ENCODE results near the gene BSDC1. TPM values are rescaled to one million over a fixed set of nuclear protein-coding genes. Genes with fewer than 3 reads are reported as not detected.

Gene BSDC1
- total and polyA plus RNA-seq, 10 of the 15 experiments (the other 5 are each of a cell fraction or from before 2014, with no cell fraction given), result 3.0 to 39.7 (median 22.8) TPM

DNA sequence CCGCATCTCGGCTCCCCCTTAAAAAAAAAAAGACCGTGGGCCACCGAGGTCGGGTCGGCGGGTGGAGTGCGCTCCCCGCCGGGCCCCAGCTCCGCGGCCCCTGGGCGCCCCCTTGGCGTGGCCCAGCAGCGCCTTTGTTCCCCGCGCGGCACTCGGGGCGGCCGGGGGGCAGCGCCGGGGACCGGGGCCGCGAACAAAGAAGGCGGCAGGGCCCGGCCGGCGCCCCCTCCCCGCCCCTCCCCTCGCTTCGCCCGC is 58.8 kb downstream of the BSDC1 start:
- Histone ChIP-seq H3K9me3 (replicated peaks; ENCODE audit: control insufficient read depth, insufficient read depth, low read length) (no peaks in the 10 kb centered on the region), H3K4me2 (ENCODE audit: control insufficient read depth, insufficient read depth) (no peak overlapping the region; the same call in 1 of the 2 replicates), H2AFZ (ENCODE audit: control insufficient read depth, low read depth, low read length) (no peak overlapping the region), H3K36me3 (ENCODE audit: control insufficient read depth in 2 of 2, insufficient read depth in 2 of 2, low read length in 1 of 2) (peaks cover 20 to 21% of the 10 kb centered on the region in 2 experiments), H3K9ac (ENCODE audit: control insufficient read depth, insufficient read depth, low read length) (peak overlapping the region; percentile 83), H3K27ac (ENCODE audit: control insufficient read depth, insufficient read depth) (peak overlapping the region; percentile 48), H3K27me3 (replicated peaks in 1 of 2; ENCODE audit: control insufficient read depth in 2 of 2, insufficient read depth in 2 of 2, low read length in 1 of 2) (no peaks in the 10 kb centered on the region), H3K4me3 (peak overlapping the region; percentile 80), H3K79me2 (ENCODE audit: control insufficient read depth, insufficient read depth, low read length) (peaks cover 24% of the 10 kb centered on the region), H4K20me1 (ENCODE audit: control insufficient read depth, insufficient read depth) (no peaks in the 10 kb centered on the region; the same call in 1 of the 2 replicates), H3K4me1 (ENCODE audit: control insufficient read depth, insufficient read depth, low read length) (peaks cover 57% of the 10 kb centered on the region)
- ATAC-seq, result no peak
- no peak for FAIRE-seq
- no peak for DNase-seq (ENCODE audit: low read depth, low spot score)
- POLR2A ChIA-PET, result interaction anchor here (0.5 to 3.8 kb wide), 15 partner anchors 12 to 364 kb away, joined by 3 to 46 read pairs (median 4); partner anchors contain the start of genes BSDC1, HDAC1 and LCK
- CTCF ChIA-PET, result interaction anchor here (0.7 to 2.4 kb wide), 12 partner anchors 13 to 120 kb away, joined by 3 to 17 read pairs (median 5); partner anchors contain the start of gene BSDC1
- intact Hi-C loops (cut with micrococcal nuclease; ENCODE audit: unreplicated experiment), result loop anchor here (2.0 kb wide), 2 partner anchors 37 to 59 kb away; partner anchors contain the start of gene BSDC1
- no peak for TF ChIP-seq MYB (IDR thresholded peaks at IDR 0.05; ENCODE audit: borderline replicate concordance, low read depth, low read length)
- no peak for TF ChIP-seq USF2 (IDR thresholded peaks at IDR 0.05; ENCODE audit: borderline replicate concordance, low read depth, low read length)
- WGBS (ENCODE audit: insufficient coverage, insufficient replicate concordance, low lambda C conversion rate, missing lambda C conversion rate), result 2% methylated on average over 21 of the region's 34 CpGs
- no TSS peak for BruUV-seq (replicated peaks)
- SMC1A ChIA-PET (ENCODE audit: uncharacterized antibody, unreplicated experiment), result interaction anchor here (1.0 to 3.4 kb wide), 7 partner anchors 9 to 78 kb away, joined by 3 to 16 read pairs (median 6); partner anchors contain the start of gene BSDC1
- in situ Hi-C loops (cut with MboI), result no loop called here
- RAD21 ChIA-PET (ENCODE audit: unreplicated experiment), result interaction anchor here (0.6 to 3.2 kb wide), 19 partner anchors 8 to 223 kb away, joined by 3 to 30 read pairs (median 5); partner anchors contain the start of genes BSDC1, EIF3I, HDAC1 and LCK

- Histone ChIP-seq H3K79me2 (ENCODE audit: control insufficient read depth, insufficient read depth, low read length) (peaks cover 24% of the 10 kb centered on the region), H2AFZ (ENCODE audit: control insufficient read depth, low read depth, low read length) (no peak overlapping the region), H3K27me3 (replicated peaks in 1 of 2; ENCODE audit: control insufficient read depth in 2 of 2, insufficient read depth in 2 of 2, low read length in 1 of 2) (no peaks in the 10 kb centered on the region), H3K4me1 (ENCODE audit: control insufficient read depth, insufficient read depth, low read length) (peaks cover 53% of the 10 kb centered on the region), H4K20me1 (ENCODE audit: control insufficient read depth, insufficient read depth) (no peaks in the 10 kb centered on the region; the same call in 1 of the 2 replicates), H3K27ac (ENCODE audit: control insufficient read depth, insufficient read depth) (peak overlapping the region; percentile 48), H3K9ac (ENCODE audit: control insufficient read depth, insufficient read depth, low read length) (peak overlapping the region; percentile 83), H3K4me2 (ENCODE audit: control insufficient read depth, insufficient read depth) (peak overlapping the region; percentile 78), H3K9me3 (replicated peaks; ENCODE audit: control insufficient read depth, insufficient read depth, low read length) (no peaks in the 10 kb centered on the region), H3K36me3 (ENCODE audit: control insufficient read depth in 2 of 2, insufficient read depth in 2 of 2, low read length in 1 of 2) (peaks cover 24 to 25% of the 10 kb centered on the region in 2 experiments), H3K4me3 (peak overlapping the region; percentile 80)
- RAD21 ChIA-PET (ENCODE audit: unreplicated experiment), result interaction anchor here (0.6 to 3.2 kb wide), 8 partner anchors 18 to 119 kb away, joined by 3 to 30 read pairs (median 13); partner anchors contain the start of genes BSDC1 and LCK
- DNase-seq (ENCODE audit: low read depth, low spot score), result no peak
- no peak for FAIRE-seq
- POLR2A ChIA-PET, result interaction anchor here (0.5 to 3.8 kb wide), 10 partner anchors 10 to 170 kb away, joined by 3 to 46 read pairs (median 6); partner anchors contain the start of gene BSDC1
- CTCF ChIA-PET, result interaction anchor here (0.6 to 4.9 kb wide), 11 partner anchors 13 to 123 kb away, joined by 3 to 20 read pairs (median 6); no protein-coding TSS in a partner anchor
- in situ Hi-C loops (cut with MboI) (no loop called here), intact Hi-C loops (cut with micrococcal nuclease; ENCODE audit: unreplicated experiment) (loop anchor here (2.0 kb wide), 2 partner anchors 38 to 60 kb away; partner anchors contain the start of gene BSDC1)
- SMC1A ChIA-PET (ENCODE audit: uncharacterized antibody, unreplicated experiment), result interaction anchor here (0.9 to 3.4 kb wide), 3 partner anchors 18 to 67 kb away, joined by 3 to 15 read pairs (median 4); partner anchors contain the start of gene BSDC1
- peak; percentile 29 for ATAC-seq
- BruUV-seq (replicated peaks), result no TSS peak
- under 1% methylated on average over 46 of the region's 46 CpGs for WGBS (ENCODE audit: insufficient coverage, insufficient replicate concordance, low lambda C conversion rate, missing lambda C conversion rate)
- TF ChIP-seq CHD2 (IDR thresholded peaks at IDR 0.05; ENCODE audit: borderline replicate concordance, low read depth, low read length) (no peak), RELB (IDR thresholded peaks at IDR 0.05; ENCODE audit: low read depth) (no peak), MTA2 (IDR thresholded peaks at IDR 0.05; ENCODE audit: low read depth) (no peak), PKNOX1 (IDR thresholded peaks at IDR 0.05) (0 out of 2 replicates have a peak, but pooled peaks have one; percentile 6), BRCA1 (IDR thresholded peaks at IDR 0.05; ENCODE audit: low read depth, low read length) (no peak), ELK1 (IDR thresholded peaks at IDR 0.05; ENCODE audit: low read depth, low read length) (no peak), FOXM1 (IDR thresholded peaks at IDR 0.05; ENCODE audit: low read depth, low read length) (no peak)
These were observed 59.2 kb downstream of the BSDC1 start for GRCh38 chr1:32334864-32335534.

All from GM12878 (cell line).